ENCODE measurements around the gene KLK7.

Gene KLK7

DNA sequence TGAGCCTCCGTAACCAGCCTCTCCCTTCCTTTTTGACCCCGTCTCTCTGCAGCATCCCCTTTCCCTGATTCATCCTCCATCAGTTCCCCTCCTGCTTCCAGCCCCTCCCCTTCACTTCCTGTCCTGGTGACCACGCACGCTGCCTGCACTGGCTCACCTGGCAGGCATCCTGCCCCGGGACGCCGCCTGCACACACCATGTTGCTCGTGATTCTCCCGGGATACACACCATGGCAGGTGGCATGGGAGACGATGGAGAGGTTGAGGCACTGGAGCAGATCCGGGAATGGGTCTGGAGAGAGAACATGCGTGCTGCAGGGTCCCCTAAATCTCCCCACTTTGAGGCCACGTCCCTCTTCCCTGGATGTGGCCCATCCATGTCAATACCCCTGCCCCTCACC is 46.9 kb upstream of the KLK7 start:
- no peak overlapping the region for H3K9ac ChIP-seq (ENCODE audit: low read length)
- TF ChIP-seq EZH2 (optimal IDR thresholded peaks at IDR 0.05; ENCODE audit: low read depth, low read length), result no peak
- DNase-seq, result no peak

GRCh38 chr19:51029718-51030117 is 46.0 kb upstream of the KLK7 start:
- Histone ChIP-seq H3K9me2 (replicated peaks; ENCODE audit: insufficient read depth, low read length) (no peaks in the 10 kb centered on the region), H3K9ac (ENCODE audit: low read length) (no peak overlapping the region), H3K36me3 (replicated peaks; ENCODE audit: insufficient read depth, low read length) (no peaks in the 10 kb centered on the region), H3K27me3 (replicated peaks; ENCODE audit: insufficient read depth, low read length) (peaks cover 10% of the 10 kb centered on the region), H3F3A (ENCODE audit: insufficient read depth, low read length) (no peaks in the 10 kb centered on the region), H3K4me1 (ENCODE audit: low read length) (no peaks in the 10 kb centered on the region), H2AFZ (ENCODE audit: low read length) (no peak overlapping the region), H3K9me3 (replicated peaks; ENCODE audit: insufficient read depth, low read length) (no peaks in the 10 kb centered on the region), H3K79me2 (ENCODE audit: low read length) (no peaks in the 10 kb centered on the region), H3K4me3 (ENCODE audit: low read length) (no peak overlapping the region), H3K4me2 (ENCODE audit: low read depth, low read length) (no peak overlapping the region), H4K20me1 (ENCODE audit: insufficient read depth, low read length) (no peaks in the 10 kb centered on the region), H3K27ac (ENCODE audit: low read length) (no peak overlapping the region)
- no peak for DNase-seq
- no peak for TF ChIP-seq CTCF (IDR thresholded peaks at IDR 0.05; ENCODE audit: low read length)
- no peak for TF ChIP-seq EZH2phosphoT487 (IDR thresholded peaks at IDR 0.05; ENCODE audit: low read length)
- TF ChIP-seq EZH2 (optimal IDR thresholded peaks at IDR 0.05; ENCODE audit: low read depth, low read length), result no peak

More for the DNA sequence above, 46.9 kb upstream of the KLK7 start:
- Histone ChIP-seq H3K4me1 (ENCODE audit: low read length) (no peaks in the 10 kb centered on the region), H4K20me1 (ENCODE audit: insufficient read depth, low read length) (no peaks in the 10 kb centered on the region), H3K27me3 (replicated peaks; ENCODE audit: insufficient read depth, low read length) (peaks cover 10% of the 10 kb centered on the region), H3K9me2 (replicated peaks; ENCODE audit: insufficient read depth, low read length) (no peaks in the 10 kb centered on the region), H3K4me3 (ENCODE audit: low read length) (no peak overlapping the region), H3K9me3 (replicated peaks; ENCODE audit: insufficient read depth, low read length) (no peaks in the 10 kb centered on the region), H2AFZ (ENCODE audit: low read length) (no peak overlapping the region), H3K79me2 (ENCODE audit: low read length) (no peaks in the 10 kb centered on the region), H3F3A (ENCODE audit: insufficient read depth, low read length) (no peaks in the 10 kb centered on the region), H3K4me2 (ENCODE audit: low read depth, low read length) (no peak overlapping the region), H3K27ac (ENCODE audit: low read length) (no peak overlapping the region), H3K36me3 (replicated peaks; ENCODE audit: insufficient read depth, low read length) (no peaks in the 10 kb centered on the region)

DNA sequence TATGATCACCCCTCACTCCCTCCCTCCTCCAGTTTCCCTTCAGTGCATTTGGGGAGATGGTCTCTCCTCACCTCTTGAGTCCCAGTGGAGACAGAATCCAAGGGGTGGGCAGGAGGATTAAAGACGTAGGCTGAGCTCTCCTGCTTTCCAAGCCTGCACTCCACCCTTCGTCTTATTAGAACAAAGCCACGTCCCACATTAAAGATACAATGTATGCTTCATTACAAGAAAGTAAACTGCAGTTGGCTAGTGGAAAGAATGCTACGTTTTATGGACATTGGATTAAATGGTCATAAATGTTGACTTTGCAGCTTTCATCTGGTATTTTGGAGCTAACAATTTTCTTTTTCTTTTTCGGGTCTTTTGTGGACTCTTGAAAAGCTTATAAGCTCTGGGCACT is 44.2 kb upstream of the KLK7 start:
- Histone ChIP-seq H3K79me2 (ENCODE audit: low read length) (no peaks in the 10 kb centered on the region), H3K9ac (ENCODE audit: low read length) (no peak overlapping the region), H3K4me2 (ENCODE audit: low read depth, low read length) (no peak overlapping the region), H4K20me1 (ENCODE audit: insufficient read depth, low read length) (no peaks in the 10 kb centered on the region), H3K9me3 (replicated peaks; ENCODE audit: insufficient read depth, low read length) (no peaks in the 10 kb centered on the region), H3K36me3 (replicated peaks; ENCODE audit: insufficient read depth, low read length) (no peaks in the 10 kb centered on the region), H3K4me3 (ENCODE audit: low read length) (no peak overlapping the region), H3K9me2 (replicated peaks; ENCODE audit: insufficient read depth, low read length) (no peaks in the 10 kb centered on the region), H3K4me1 (ENCODE audit: low read length) (no peaks in the 10 kb centered on the region), H3K27ac (ENCODE audit: low read length) (no peak overlapping the region), H3K27me3 (replicated peaks; ENCODE audit: insufficient read depth, low read length) (peaks cover 10% of the 10 kb centered on the region), H3F3A (ENCODE audit: insufficient read depth, low read length) (no peaks in the 10 kb centered on the region), H2AFZ (ENCODE audit: low read length) (no peak overlapping the region)
- TF ChIP-seq EZH2phosphoT487 (IDR thresholded peaks at IDR 0.05; ENCODE audit: low read length), result no peak
- TF ChIP-seq CTCF (IDR thresholded peaks at IDR 0.05; ENCODE audit: low read length), result no peak
- TF ChIP-seq EZH2 (optimal IDR thresholded peaks at IDR 0.05; ENCODE audit: low read depth, low read length), result no peak
- DNase-seq, result no peak

GRCh38 chr19:51027126-51027806 is 43.5 kb upstream of the KLK7 start:
- H3F3A ChIP-seq (ENCODE audit: insufficient read depth, low read length), result no peaks in the 10 kb centered on the region
- H3K4me3 ChIP-seq (ENCODE audit: low read length), result no peak overlapping the region
- H3K9ac ChIP-seq (ENCODE audit: low read length), result no peak overlapping the region
- no peak for DNase-seq
- no peak overlapping the region for H2AFZ ChIP-seq (ENCODE audit: low read length)
- no peaks in the 10 kb centered on the region for H3K9me2 ChIP-seq (replicated peaks; ENCODE audit: insufficient read depth, low read length)
- peaks cover 16% of the 10 kb centered on the region for H3K27me3 ChIP-seq (replicated peaks; ENCODE audit: insufficient read depth, low read length)
- H3K4me1 ChIP-seq (ENCODE audit: low read length), result no peaks in the 10 kb centered on the region
- no peak for TF ChIP-seq EZH2phosphoT487 (IDR thresholded peaks at IDR 0.05; ENCODE audit: low read length)
- TF ChIP-seq EZH2 (optimal IDR thresholded peaks at IDR 0.05; ENCODE audit: low read depth, low read length), result no peak
- no peak for TF ChIP-seq CTCF (IDR thresholded peaks at IDR 0.05; ENCODE audit: low read length)
- H3K9me3 ChIP-seq (replicated peaks; ENCODE audit: insufficient read depth, low read length), result no peaks in the 10 kb centered on the region
- no peaks in the 10 kb centered on the region for H3K36me3 ChIP-seq (replicated peaks; ENCODE audit: insufficient read depth, low read length)
- no peaks in the 10 kb centered on the region for H4K20me1 ChIP-seq (ENCODE audit: insufficient read depth, low read length)
- no peaks in the 10 kb centered on the region for H3K79me2 ChIP-seq (ENCODE audit: low read length)
- no peak overlapping the region for H3K27ac ChIP-seq (ENCODE audit: low read length)
- no peak overlapping the region for H3K4me2 ChIP-seq (ENCODE audit: low read depth, low read length)
